ENCODE measurements around the gene NME8.

The NME8 gene

GRCh38 chr7:37943905-37944736, 95.7 kb downstream of the NME8 start:
- DNase-seq = no peak

- DNase-seq = no peak
Observed at GRCh38 chr7:37944737-37945054, 96.3 kb downstream of the NME8 start.

GRCh38 chr7:37945336-37945735, 96.9 kb downstream of the NME8 start:
- no peak for DNase-seq

GRCh38 chr7:37947138-37947940, 98.9 kb downstream of the NME8 start:
- DNase-seq = no peak

GRCh38 chr7:37947941-37948210, 99.5 kb downstream of the NME8 start:
- no peak for DNase-seq
